Measurements from ENCODE around the gene ZNF530. TPM values are rescaled to one million over a fixed set of nuclear protein-coding genes. Genes with fewer than 3 reads are reported as not detected.

Gene ZNF530
- total and polyA plus RNA-seq, 5 donors from 2014 or later, result 1.5 to 7.8 (median 7.4) TPM

- Histone ChIP-seq H3K4me1 (ENCODE audit: control insufficient read depth, insufficient read depth, low read length, poor library complexity, severe bottlenecking) (no peaks in the 10 kb centered on the region), H3K27me3 (ENCODE audit: control insufficient read depth, insufficient read depth, low read length) (no peaks in the 10 kb centered on the region), H3K27ac (ENCODE audit: insufficient read depth, low read length, poor library complexity, severe bottlenecking) (no peak overlapping the region), H3K36me3 (ENCODE audit: control insufficient read depth, insufficient read depth, low read length) (peaks cover 68% of the 10 kb centered on the region), H3K9me3 (ENCODE audit: control insufficient read depth in 2 of 2, low read length in 2 of 2) (peaks cover 90 to 100% of the 10 kb centered on the region in 2 experiments), H3K4me3 (ENCODE audit: low read depth, low read length) (peak overlapping the region; percentile 21)
- Mint-ChIP-seq H3K4me3 (peak overlapping the region in 1 of 4 donors; percentile 25), H3K27ac (no peak overlapping the region), H3K36me3 (peaks cover 69% of the 10 kb centered on the region), H3K4me1 (peaks cover 0 to 18% (median under 1%) of the 10 kb centered on the region in 4 donors), H3K27me3 (no peaks in the 10 kb centered on the region), H3K9me3 (peaks cover 0 to 92% (median 51%) of the 10 kb centered on the region in 7 donors)
- DNase-seq (no peak), ATAC-seq (ENCODE audit: low read depth in 2 of 2) (no peak)
Measured at GRCh38 chr19:57620673-57621348, 21.1 kb downstream of the ZNF530 start.

- Mint-ChIP-seq H3K4me3 (no peak overlapping the region), H3K27ac (no peak overlapping the region), H3K4me1 (peaks cover 0 to 4% (median 0%) of the 10 kb centered on the region in 4 donors), H3K9me3 (peaks cover 0 to 86% (median 43%) of the 10 kb centered on the region in 7 donors), H3K36me3 (peaks cover 48% of the 10 kb centered on the region), H3K27me3 (no peaks in the 10 kb centered on the region)
- no peaks in the 10 kb centered on the region for H3K27me3 ChIP-seq (ENCODE audit: control insufficient read depth, insufficient read depth, low read length)
- peaks cover 80 to 98% of the 10 kb centered on the region in 2 experiments for H3K9me3 ChIP-seq (ENCODE audit: control insufficient read depth in 2 of 2, low read length in 2 of 2)
- ATAC-seq (ENCODE audit: low read depth in 2 of 2), result no peak
- H3K27ac ChIP-seq (ENCODE audit: insufficient read depth, low read length, poor library complexity, severe bottlenecking), result no peak overlapping the region
- peak overlapping the region; percentile 0 for H3K4me3 ChIP-seq (ENCODE audit: low read depth, low read length)
- H3K36me3 ChIP-seq (ENCODE audit: control insufficient read depth, insufficient read depth, low read length), result peaks cover 45% of the 10 kb centered on the region
- no peak for DNase-seq
- H3K4me1 ChIP-seq (ENCODE audit: control insufficient read depth, insufficient read depth, low read length, poor library complexity, severe bottlenecking), result no peaks in the 10 kb centered on the region
Measured at GRCh38 chr19:57623091-57623490, 23.4 kb downstream of the ZNF530 start.

- Mint-ChIP-seq H3K27ac (peak within 1 kb of the TSS; percentile 91 to 94 (median 91)), H3K9me3 (peaks cover 0 to 43% (median 19%) of the 10 kb centered on the region in 7 donors), H3K4me3 (peak within 1 kb of the TSS; percentile 95 to 98 (median 98)), H3K36me3 (peaks cover 44% of the 10 kb centered on the region), H3K4me1 (peaks cover 17 to 28% (median 21%) of the 10 kb centered on the region in 4 donors), H3K27me3 (no peaks in the 10 kb centered on the region)
- no peaks in the 10 kb centered on the region for H3K27me3 ChIP-seq (ENCODE audit: control insufficient read depth, insufficient read depth, low read length)
- peaks cover 43 to 45% of the 10 kb centered on the region in 2 experiments for H3K9me3 ChIP-seq (ENCODE audit: control insufficient read depth in 2 of 2, low read length in 2 of 2)
- H3K36me3 ChIP-seq (ENCODE audit: control insufficient read depth, insufficient read depth, low read length), result peaks cover 41% of the 10 kb centered on the region
- DNase-seq, result peak; percentile 80 to 95 (median 87)
- ATAC-seq (ENCODE audit: low read depth in 2 of 2), result peak; percentile 100
- H3K4me3 ChIP-seq (ENCODE audit: low read depth, low read length), result peak within 1 kb of the TSS; percentile 79
- H3K4me1 ChIP-seq (ENCODE audit: control insufficient read depth, insufficient read depth, low read length, poor library complexity, severe bottlenecking), result peaks cover 15% of the 10 kb centered on the region
- peak within 1 kb of the TSS; percentile 78 for H3K27ac ChIP-seq (ENCODE audit: insufficient read depth, low read length, poor library complexity, severe bottlenecking)
Measured at GRCh38 chr19:57632987-57633831, 33.5 kb downstream of the ZNF530 start, which contains the start of gene ZNF211. ZNF211 (plus strand) TSS chr19:57633168; CDS start chr19:57633347, 179 bp downstream.

GRCh38 chr19:57633832-57634131, 34.1 kb downstream of the ZNF530 start:
- Histone ChIP-seq H3K27me3 (ENCODE audit: control insufficient read depth, insufficient read depth, low read length) (no peaks in the 10 kb centered on the region), H3K9me3 (ENCODE audit: control insufficient read depth in 2 of 2, low read length in 2 of 2) (peaks cover 43 to 46% of the 10 kb centered on the region in 2 experiments), H3K36me3 (ENCODE audit: control insufficient read depth, insufficient read depth, low read length) (peaks cover 47% of the 10 kb centered on the region), H3K27ac (ENCODE audit: insufficient read depth, low read length, poor library complexity, severe bottlenecking) (no peak overlapping the region), H3K4me1 (ENCODE audit: control insufficient read depth, insufficient read depth, low read length, poor library complexity, severe bottlenecking) (peaks cover 15% of the 10 kb centered on the region), H3K4me3 (ENCODE audit: low read depth, low read length) (peak overlapping the region; percentile 79)
- no peak for ATAC-seq (ENCODE audit: low read depth in 2 of 2)
- Mint-ChIP-seq H3K27ac (peak overlapping the region in 2 of 3 donors; percentile 91 to 94), H3K27me3 (no peaks in the 10 kb centered on the region), H3K9me3 (peaks cover 0 to 49% (median 23%) of the 10 kb centered on the region in 7 donors), H3K4me3 (peak overlapping the region; percentile 95 to 98 (median 98)), H3K36me3 (peaks cover 50% of the 10 kb centered on the region), H3K4me1 (peaks cover 17 to 28% (median 24%) of the 10 kb centered on the region in 4 donors)
- DNase-seq, result no peak

GRCh38 chr19:57637379-57637778, 37.7 kb downstream of the ZNF530 start:
- H3K27me3 Mint-ChIP-seq, result no peaks in the 10 kb centered on the region
- H3K9me3 Mint-ChIP-seq, result peaks cover 6 to 71% (median 47%) of the 10 kb centered on the region in 7 donors
- Histone ChIP-seq H3K27me3 (ENCODE audit: control insufficient read depth, insufficient read depth, low read length) (no peaks in the 10 kb centered on the region), H3K9me3 (ENCODE audit: control insufficient read depth in 2 of 2, low read length in 2 of 2) (peaks cover 75% of the 10 kb centered on the region in 2 experiments), H3K4me3 (ENCODE audit: low read depth, low read length) (no peak overlapping the region), H3K27ac (ENCODE audit: insufficient read depth, low read length, poor library complexity, severe bottlenecking) (no peak overlapping the region), H3K4me1 (ENCODE audit: control insufficient read depth, insufficient read depth, low read length, poor library complexity, severe bottlenecking) (peaks cover 15% of the 10 kb centered on the region), H3K36me3 (ENCODE audit: control insufficient read depth, insufficient read depth, low read length) (peaks cover 82% of the 10 kb centered on the region)
- ATAC-seq (ENCODE audit: low read depth in 2 of 2), result no peak
- peaks cover 83% of the 10 kb centered on the region for H3K36me3 Mint-ChIP-seq
- peak overlapping the region in 1 of 4 donors; percentile 65 for H3K4me3 Mint-ChIP-seq
- peaks cover 17 to 27% (median 23%) of the 10 kb centered on the region in 4 donors for H3K4me1 Mint-ChIP-seq
- no peak overlapping the region for H3K27ac Mint-ChIP-seq
- no peak for DNase-seq

GRCh38 chr19:57641715-57642234, 42.1 kb downstream of the ZNF530 start:
- peaks cover 81 to 88% of the 10 kb centered on the region in 2 experiments for H3K9me3 ChIP-seq (ENCODE audit: control insufficient read depth in 2 of 2, low read length in 2 of 2)
- H3K27me3 ChIP-seq (ENCODE audit: control insufficient read depth, insufficient read depth, low read length), result no peaks in the 10 kb centered on the region
- H3K4me3 ChIP-seq (ENCODE audit: low read depth, low read length), result peak overlapping the region; percentile 7
- H3K4me1 Mint-ChIP-seq, result peaks cover 0 to 8% (median 0%) of the 10 kb centered on the region in 4 donors
- no peaks in the 10 kb centered on the region for H3K27me3 Mint-ChIP-seq
- no peak overlapping the region for H3K27ac Mint-ChIP-seq
- no peaks in the 10 kb centered on the region for H3K4me1 ChIP-seq (ENCODE audit: control insufficient read depth, insufficient read depth, low read length, poor library complexity, severe bottlenecking)
- no peak overlapping the region for H3K4me3 Mint-ChIP-seq
- DNase-seq (no peak), ATAC-seq (ENCODE audit: low read depth in 2 of 2) (no peak)
- H3K27ac ChIP-seq (ENCODE audit: insufficient read depth, low read length, poor library complexity, severe bottlenecking), result no peak overlapping the region
- peaks cover 57% of the 10 kb centered on the region for H3K36me3 Mint-ChIP-seq
- peaks cover 11 to 83% (median 46%) of the 10 kb centered on the region in 7 donors for H3K9me3 Mint-ChIP-seq
- H3K36me3 ChIP-seq (ENCODE audit: control insufficient read depth, insufficient read depth, low read length), result peaks cover 57% of the 10 kb centered on the region

GRCh38 chr19:57642396-57643046, 42.8 kb downstream of the ZNF530 start:
- H3K4me3 ChIP-seq (ENCODE audit: low read depth, low read length), result no peak overlapping the region
- H3K36me3 Mint-ChIP-seq, result peaks cover 49% of the 10 kb centered on the region
- no peak overlapping the region for H3K27ac ChIP-seq (ENCODE audit: insufficient read depth, low read length, poor library complexity, severe bottlenecking)
- H3K4me1 ChIP-seq (ENCODE audit: control insufficient read depth, insufficient read depth, low read length, poor library complexity, severe bottlenecking), result no peaks in the 10 kb centered on the region
- peaks cover 10 to 76% (median 45%) of the 10 kb centered on the region in 7 donors for H3K9me3 Mint-ChIP-seq
- ATAC-seq (ENCODE audit: low read depth in 2 of 2) (no peak), DNase-seq (no peak)
- H3K4me1 Mint-ChIP-seq, result peaks cover 0 to 8% (median 0%) of the 10 kb centered on the region in 4 donors
- H3K27ac Mint-ChIP-seq, result no peak overlapping the region
- no peaks in the 10 kb centered on the region for H3K27me3 Mint-ChIP-seq
- H3K27me3 ChIP-seq (ENCODE audit: control insufficient read depth, insufficient read depth, low read length), result no peaks in the 10 kb centered on the region
- no peak overlapping the region for H3K4me3 Mint-ChIP-seq
- peaks cover 50% of the 10 kb centered on the region for H3K36me3 ChIP-seq (ENCODE audit: control insufficient read depth, insufficient read depth, low read length)
- H3K9me3 ChIP-seq (ENCODE audit: control insufficient read depth in 2 of 2, low read length in 2 of 2), result peaks cover 76 to 88% of the 10 kb centered on the region in 2 experiments

Measured in CD4-positive, CD25-positive, alpha-beta regulatory T cell (primary cell).